Iris pigment epithelial cell (primary cell): Measurements from ENCODE around the gene ANKRD28.
"Not testable (repeated sequence)": the region's sequence is repeated elsewhere in the genome, so short reads cannot be mapped to it uniquely, and the experiment has no call there.

Experiments used
- DNase-seq: peaks from one replicate; pipeline ENCODE4 v3.0.0-alpha.2; 2011; ENCODE audit warnings: low read depth

ANKRD28 gene

GRCh38 chr3:15771444-15771843 lies 26.3 kb downstream of the ANKRD28 start:
- DNase-seq, result no peak

GRCh38 chr3:15769256-15769915 lies 28.4 kb downstream of the ANKRD28 start:
- DNase-seq, result no peak

- DNase-seq, result peak; percentile 97
These were observed 29.1 kb downstream of the ANKRD28 start for GRCh38 chr3:15768421-15769255.

- no peak for DNase-seq
These were observed 31.4 kb downstream of the ANKRD28 start for GRCh38 chr3:15766406-15766805.

- no peak for DNase-seq
These were observed 39.5 kb downstream of the ANKRD28 start for GRCh38 chr3:15758295-15758694.

GRCh38 chr3:15757824-15758223 lies 40.0 kb downstream of the ANKRD28 start:
- DNase-seq, result no peak

GRCh38 chr3:15756505-15756904 lies 41.3 kb downstream of the ANKRD28 start:
- no peak for DNase-seq

GRCh38 chr3:15755780-15756179 lies 42.0 kb downstream of the ANKRD28 start:
- no peak for DNase-seq

GRCh38 chr3:15755181-15755580 lies 42.6 kb downstream of the ANKRD28 start:
- DNase-seq, result peak; percentile 45

- DNase-seq, result peak; percentile 82
These were observed 43.7 kb downstream of the ANKRD28 start for GRCh38 chr3:15754047-15754446.

- no peak for DNase-seq
These were observed 44.6 kb downstream of the ANKRD28 start for GRCh38 chr3:15753056-15753710.

GRCh38 chr3:15750879-15751278 lies 46.9 kb downstream of the ANKRD28 start:
- no peak for DNase-seq

- peak; percentile 71 for DNase-seq
These were observed 47.6 kb downstream of the ANKRD28 start for GRCh38 chr3:15750143-15750542.

- not testable (repeated sequence) for DNase-seq
These were observed 51.9 kb downstream of the ANKRD28 start for GRCh38 chr3:15745896-15746295.

GRCh38 chr3:15744176-15744575 lies 53.6 kb downstream of the ANKRD28 start:
- no peak for DNase-seq

- no peak for DNase-seq
These were observed 54.2 kb downstream of the ANKRD28 start for GRCh38 chr3:15743587-15744009.

GRCh38 chr3:15742236-15742635 lies 55.5 kb downstream of the ANKRD28 start:
- not testable (repeated sequence) for DNase-seq

- DNase-seq, result not testable (repeated sequence)
These were observed 59.2 kb downstream of the ANKRD28 start for GRCh38 chr3:15738616-15739005.

GRCh38 chr3:15731024-15731423 lies 66.8 kb downstream of the ANKRD28 start:
- no peak for DNase-seq

- DNase-seq, result peak; percentile 25
These were observed 69.0 kb downstream of the ANKRD28 start for GRCh38 chr3:15728766-15729165.

- no peak for DNase-seq
These were observed 70.9 kb downstream of the ANKRD28 start for GRCh38 chr3:15726881-15727280.

GRCh38 chr3:15726043-15726442 lies 71.7 kb downstream of the ANKRD28 start:
- peak; percentile 65 for DNase-seq

GRCh38 chr3:15724446-15724845 lies 73.3 kb downstream of the ANKRD28 start:
- DNase-seq, result no peak
